Globus pallidus (tissue), 1 donor: ENCODE data around the gene CD7.

Experiments
- DNase-seq: peaks from one replicate; pipeline ENCODE4 v3.0.0-alpha.2; 2015; ENCODE audit warnings: low spot score

CD7 gene

DNA sequence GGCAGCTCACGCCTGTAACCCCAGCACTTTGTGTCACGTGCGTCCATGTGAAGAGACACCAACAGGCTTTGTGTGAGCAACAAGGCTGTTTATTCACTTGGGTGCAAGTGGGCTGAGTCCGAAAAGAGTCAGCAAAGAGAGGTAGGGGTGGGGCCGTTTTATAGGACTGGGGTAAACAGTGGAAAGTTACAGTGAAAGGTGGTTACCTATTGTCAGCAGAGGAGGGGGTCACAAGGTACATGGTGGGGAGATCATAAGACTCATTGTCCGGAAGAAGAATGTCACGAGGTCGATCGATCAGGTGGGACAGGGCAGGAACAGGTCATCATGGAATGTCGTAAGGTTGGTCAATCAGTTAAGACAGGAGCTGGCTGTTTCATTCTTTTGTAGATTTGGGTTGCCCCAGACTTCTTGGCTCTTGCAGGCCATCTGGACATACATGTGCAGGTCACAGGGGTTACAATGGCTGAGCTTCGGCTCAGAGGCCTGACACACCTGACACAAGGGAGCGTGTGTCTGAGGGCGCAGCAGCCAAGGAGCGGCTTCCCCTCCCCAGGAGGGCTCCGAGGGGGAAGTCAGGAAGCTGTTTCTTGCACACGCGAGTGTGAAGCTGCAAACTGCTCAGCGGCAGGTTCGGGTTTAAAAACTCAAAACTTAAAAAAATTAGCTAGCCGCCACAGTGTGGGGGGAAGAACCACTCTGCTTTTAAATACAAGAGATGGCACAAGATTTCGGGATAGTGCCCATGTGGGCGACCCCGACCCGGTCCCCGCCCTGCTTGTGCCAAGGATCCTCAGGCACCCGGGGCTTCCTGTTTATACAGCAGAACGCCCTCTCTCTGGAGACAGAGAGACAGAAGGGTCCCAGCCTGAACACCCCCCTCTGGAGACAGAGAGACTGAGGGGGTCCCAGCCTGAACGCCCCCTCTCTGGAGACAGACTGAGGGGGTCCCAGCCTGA lies 29.2 kb upstream of the CD7 start:
- DNase-seq: no peak

GRCh38 chr17:82345151-82345976 lies 28.0 kb upstream of the CD7 start:
- no peak for DNase-seq

DNA sequence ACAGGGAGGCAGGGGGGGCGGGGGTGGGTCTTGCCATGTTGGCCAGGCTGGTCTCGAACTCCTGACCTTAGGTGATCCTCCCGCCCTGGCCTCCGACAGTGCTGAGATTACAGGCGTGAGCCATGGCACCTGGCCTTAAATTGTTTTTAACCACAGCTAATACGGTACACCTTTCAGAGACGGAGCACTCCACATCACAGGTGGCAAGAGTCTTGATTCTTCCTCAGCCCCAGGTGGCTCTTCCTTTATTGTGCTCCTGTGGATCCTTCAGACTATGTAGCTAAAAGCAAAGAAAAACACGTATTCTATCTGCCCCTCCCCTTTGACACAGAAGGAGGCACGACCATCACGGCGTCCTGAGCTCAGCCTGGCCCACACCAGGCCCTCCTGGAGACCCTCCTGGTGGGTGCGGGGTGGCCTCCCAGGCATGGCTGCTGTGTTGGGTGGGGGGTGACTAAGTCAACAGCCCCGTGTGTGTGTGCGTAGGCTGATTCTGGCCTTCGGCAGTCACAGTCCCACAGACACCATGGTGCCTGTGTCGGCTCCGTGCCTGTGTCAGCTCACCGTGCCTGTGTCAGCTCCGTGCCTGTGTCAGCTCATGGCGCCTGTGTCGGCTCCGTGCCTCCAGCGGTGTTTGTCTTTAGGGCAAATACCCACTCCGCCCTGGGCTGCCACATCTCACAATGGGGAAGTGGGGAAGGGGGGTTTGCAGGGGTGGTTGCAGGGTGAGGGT lies 26.9 kb upstream of the CD7 start:
- DNase-seq: no peak

DNA sequence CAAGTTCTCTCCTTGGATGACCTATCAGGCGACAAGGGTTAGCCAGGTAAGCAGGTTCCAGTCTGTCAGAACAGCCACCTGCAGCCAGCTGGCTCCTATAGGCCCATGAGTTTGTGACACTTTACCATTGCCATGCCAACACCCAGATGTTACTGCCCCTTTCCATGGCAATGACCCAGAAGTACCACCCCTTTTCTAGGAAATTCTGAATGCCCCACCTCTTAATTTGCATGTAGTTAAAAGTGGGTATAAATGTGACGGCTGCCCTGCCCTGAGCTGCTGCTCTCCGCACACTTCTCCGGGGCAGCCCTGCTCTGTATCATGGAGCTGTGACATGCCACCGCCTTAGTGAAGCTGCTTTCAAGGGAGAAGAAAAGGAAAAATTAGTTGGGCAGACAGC lies 26.2 kb upstream of the CD7 start:
- DNase-seq: no peak

GRCh38 chr17:82342361-82343079 lies 25.1 kb upstream of the CD7 start:
- DNase-seq: no peak

DNA sequence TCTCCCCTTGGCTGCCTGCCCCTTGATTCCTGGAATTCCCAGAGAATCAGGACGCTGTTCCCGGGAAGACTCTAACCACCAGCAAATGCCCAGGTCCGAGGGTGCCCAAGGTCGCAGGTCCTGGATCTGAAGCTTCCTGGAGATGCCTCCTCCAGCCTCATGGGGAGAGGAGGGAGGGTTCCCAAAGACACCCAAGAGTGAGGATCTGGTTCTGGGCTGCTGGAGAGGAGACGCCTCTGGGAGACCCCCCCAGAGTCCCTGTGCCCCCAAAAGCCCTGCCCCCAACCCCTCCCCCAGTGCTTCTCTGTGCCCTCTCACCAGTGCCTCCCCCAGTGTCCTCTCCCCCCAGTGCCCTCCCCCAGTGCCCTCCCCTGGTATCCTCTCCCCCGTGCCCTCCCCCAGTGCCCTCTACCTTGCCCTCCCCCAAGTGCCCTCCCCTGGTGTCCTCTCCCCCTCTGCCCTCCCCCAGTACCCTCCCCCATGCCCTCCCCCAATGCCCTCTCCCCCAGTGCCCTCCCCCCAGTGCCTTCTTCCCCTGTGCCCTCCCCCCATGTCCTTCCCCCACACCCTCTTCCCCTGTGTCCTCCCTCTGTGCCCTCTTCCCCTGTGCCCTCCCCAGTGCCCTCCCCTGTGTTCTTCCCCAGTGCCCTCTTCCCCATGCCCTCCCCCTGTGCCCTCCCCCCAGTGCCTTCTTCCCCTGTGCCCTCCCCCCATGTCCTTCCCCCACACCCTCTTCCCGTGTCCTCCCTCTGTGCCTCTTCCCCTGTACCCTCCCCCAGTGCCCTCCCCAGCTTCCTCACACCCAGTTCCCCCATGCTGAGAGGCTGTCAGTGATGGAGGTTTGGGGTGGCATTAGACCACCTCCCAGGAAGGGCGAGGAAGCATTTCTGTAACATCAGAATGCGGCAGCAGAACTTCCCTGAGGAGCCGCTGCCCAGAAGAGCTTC lies 22.5 kb upstream of the CD7 start:
- DNase-seq: no peak

DNA sequence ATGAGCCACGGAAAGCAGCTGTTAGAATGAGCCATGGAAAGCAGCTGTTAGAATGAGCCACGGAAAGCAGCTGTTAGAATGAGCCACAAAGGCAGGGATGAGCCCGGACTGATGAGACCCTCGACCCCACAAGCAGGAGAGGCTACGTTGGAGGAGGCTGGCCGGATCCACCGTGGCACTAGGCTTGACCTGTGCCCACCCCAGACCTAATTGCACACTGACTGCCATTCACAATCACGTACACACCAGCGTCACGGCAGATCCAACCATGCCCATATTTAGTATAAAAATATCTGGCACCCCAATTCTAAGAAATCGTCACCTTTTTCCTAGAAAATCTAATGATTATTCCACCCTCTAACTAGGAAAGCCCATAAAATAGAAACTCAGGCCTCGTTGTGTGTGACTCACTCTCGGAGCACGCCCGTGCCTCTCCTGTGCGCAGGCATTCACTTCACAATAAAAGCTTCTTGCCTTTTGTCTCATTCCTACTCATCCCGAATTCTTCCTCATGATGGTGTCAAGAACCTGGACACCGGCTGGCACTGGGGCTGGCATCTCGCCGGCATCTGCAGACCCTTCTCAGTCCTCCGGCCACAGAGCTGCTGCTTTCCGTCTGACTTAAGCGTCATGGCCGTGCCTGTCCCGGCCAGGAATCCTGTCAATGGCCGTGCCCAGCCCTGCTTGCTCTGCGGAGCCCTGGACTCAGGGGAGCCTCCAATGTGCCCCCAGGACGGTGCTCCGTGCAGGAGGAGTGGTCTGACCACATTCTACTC lies 21.6 kb upstream of the CD7 start:
- no peak for DNase-seq

DNA sequence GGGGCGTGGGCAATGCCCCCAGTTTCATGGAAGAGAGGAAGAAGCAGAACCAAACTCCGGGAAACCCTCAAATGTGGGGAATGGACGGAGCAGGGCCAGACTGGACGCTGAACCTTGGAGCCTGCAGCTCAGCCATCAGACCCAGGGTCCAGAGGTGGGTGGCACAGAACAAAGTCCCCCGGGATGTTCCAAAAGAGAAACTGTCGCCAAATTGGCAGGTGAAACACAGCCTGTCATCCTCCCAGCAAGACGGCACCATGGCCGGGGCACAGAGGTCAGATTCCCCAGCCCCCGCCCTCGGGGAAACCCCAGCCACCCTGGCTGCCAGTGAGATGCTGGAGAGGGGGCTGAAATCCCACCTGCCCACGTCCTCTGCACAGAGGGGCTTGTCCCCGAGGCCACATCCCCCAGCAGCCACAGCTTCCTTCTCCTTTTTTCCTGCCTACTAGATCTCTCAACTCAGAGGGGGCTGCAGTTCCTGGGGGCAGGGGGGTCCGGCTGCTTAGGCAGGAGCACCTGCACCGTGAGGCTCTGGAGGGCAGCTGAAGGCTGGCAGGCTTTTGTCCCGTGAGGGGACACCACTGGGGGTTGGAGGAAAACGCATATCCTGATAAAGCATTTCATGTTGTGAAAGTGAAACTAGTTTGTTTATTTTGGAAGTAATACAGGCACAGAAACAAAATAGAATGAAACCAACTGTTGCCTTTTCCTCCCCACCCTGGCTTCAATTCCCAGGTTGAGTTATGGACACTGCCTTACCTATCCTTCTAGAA lies 17.4 kb upstream of the CD7 start:
- DNase-seq: no peak

DNA sequence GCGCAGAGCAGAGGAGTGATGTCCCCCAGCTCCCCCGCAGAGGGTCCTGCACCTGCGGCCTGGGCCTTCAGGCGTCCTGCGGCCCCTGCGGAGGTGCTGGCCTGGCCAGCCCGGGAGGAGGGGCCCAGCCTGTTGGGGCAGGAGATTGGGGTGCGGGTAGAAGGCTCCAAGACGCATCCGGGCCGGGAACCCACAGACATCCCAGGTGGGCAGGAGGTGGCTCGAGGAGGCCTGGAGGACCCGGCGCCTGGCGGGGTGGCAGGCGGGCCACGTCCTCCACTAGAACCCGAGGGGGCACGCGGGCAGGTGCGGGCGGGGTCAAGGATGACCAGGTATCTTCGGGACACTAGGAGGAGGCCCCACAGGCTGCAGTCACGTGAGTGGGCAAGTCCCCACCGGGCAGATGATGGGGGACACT lies 16.8 kb upstream of the CD7 start:
- DNase-seq: no peak

DNA sequence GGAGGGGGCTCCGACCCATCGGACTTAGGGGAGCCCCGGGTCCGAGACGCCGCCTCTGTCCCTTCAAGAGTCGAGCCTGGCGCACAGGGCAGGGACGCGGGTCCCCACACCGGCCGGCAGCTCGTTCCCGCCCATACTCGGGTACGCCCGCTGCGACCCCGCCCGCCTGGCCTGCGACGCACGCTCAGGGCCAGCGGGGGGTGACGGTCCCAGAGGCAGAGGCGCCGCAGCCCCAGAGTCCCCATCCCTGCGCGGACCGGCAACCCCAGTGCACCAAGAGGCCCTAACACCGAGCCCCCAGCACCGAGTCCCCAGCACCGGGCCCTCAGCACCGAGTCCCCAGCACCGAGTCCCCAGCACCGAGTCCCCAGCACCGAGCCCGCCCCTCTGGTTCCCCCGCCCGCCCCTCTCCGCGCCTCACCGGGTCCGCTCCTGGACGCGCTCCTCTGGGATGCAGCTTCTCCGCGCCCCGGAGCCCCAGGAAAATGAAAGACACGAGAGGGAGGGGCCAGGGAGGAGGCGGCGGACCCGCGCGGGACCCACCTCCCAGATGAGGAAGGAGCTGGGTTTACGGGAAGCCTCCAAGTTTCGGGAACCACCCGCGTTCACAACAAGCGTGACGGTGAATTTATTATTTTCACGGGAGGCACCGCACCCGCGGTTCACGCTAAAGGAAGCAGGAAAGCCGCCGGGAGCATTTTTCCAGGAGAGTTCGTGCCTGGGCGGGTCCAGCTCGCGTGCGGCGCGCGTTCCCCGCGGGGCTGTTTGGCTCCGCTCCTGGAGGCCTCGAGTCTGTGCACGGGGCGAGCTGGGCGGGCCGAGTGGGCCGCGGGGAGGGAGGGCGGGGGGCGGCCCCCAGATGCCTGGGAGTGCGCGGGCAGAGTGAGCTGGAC lies 16.1 kb upstream of the CD7 start, which contains the start of gene SECTM1:
SECTM1 (minus strand) TSS at position 488 of the 893 bp plus-strand sequence. CDS start 6,526 bp downstream, outside the sequence.
- DNase-seq: no peak

- DNase-seq: peak; percentile 22
Observed at GRCh38 chr17:82332669-82333278, 15.4 kb upstream of the CD7 start.

- no peak for DNase-seq
Observed at GRCh38 chr17:82331345-82331939, 14.0 kb upstream of the CD7 start.

DNA sequence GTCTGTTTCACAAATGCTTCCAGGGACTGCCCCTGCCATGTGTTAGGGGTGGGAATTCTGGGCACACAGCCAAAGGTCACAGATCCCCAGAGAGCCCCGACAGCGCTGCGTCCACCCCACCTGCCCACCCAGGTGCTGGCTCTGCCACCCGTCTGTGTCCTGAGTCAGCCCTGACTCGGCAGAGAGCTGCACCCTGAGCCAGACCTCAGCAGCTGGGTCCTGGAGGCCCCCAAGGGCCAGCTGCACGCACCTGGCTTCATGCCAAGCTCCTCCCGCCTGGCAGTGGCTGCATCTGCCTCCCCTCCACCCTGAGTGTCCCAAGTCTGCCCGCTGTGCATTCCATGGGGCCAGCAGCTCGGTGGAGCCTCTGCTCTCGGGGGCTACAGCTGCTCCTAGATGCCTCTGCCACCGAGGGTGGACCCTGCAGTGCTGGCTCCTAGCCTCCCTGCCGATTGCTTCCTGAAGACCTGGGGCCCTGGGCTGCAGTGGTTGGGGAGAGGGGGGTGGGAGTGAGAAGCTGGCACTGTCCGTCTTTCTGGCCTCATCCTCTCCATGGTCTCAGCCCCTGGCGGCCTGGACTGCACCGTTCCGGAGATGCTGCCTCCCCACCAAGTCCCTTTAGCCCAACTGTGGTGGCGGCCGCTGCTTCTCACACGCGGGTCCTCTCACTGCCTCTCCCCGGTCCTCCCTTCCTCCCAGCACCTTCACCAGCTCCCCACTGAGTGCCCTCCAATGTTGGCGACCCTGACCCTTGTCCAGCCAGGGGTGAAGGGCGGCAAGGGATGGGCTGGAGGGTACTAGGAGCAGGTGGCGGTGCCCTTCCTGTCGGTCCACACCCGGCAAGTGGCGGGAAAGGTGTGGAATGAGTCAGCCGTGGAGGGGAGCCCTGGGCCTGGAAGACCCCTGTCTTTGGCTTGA lies 13.2 kb upstream of the CD7 start:
- DNase-seq: no peak

DNA sequence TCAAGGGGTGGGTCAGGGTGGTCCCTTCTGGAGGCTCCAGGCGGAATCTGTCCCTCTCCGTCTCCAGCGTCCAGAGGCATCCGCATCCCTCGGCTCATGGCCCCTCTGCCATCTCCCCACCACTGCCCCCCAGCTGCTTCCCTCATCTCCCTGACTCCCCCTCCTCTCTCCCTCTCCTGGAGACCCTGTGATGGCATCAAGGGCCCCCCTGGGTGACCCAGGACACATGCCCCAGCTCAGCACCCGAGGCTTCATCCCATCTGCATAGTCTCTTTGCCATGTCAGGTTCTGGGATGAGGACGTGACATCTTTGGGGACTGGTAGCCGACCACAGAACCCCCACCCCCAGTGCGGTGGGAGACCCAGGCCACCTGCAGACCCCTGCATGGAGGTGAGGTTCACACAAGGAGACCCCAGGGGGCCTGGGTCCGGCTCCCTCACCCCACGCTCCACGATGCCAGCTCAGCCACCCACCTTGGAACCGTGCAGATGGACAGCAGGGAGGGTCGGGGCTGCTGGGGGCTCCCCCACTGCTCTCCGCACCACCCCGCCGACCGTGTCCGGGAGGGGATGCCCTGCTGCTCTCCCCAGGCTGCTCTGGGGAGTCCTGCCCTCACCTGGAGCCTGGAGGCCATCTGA lies 12.4 kb upstream of the CD7 start:
- no peak for DNase-seq

- DNase-seq: no peak
Observed at GRCh38 chr17:82328994-82329507, 11.6 kb upstream of the CD7 start.
